Measurements from ENCODE around the gene HS3ST6. TPM values are rescaled to one million over a fixed set of nuclear protein-coding genes. Genes with fewer than 3 reads are reported as not detected.
"Not testable (repeated sequence)": the region's sequence is repeated elsewhere in the genome, so short reads cannot be mapped to it uniquely, and the experiment has no call there.

Gene HS3ST6
- total RNA-seq = 0.38 TPM
- 1.3 TPM for polyA plus RNA-seq
- long read RNA-seq, donor 1 = 0 reads
- long read RNA-seq, donor 2 = 0 reads
- long read RNA-seq, donor 3 = 0 reads
- long read RNA-seq, donor 4 = 0 reads
- long read RNA-seq, donor 5, partial matches to known transcripts = 0 of 2 reads
- long read RNA-seq, donor 5, other reads (novel, unspliced or antisense) = 0 of 2 reads
- long read RNA-seq, donor 6 = 0 reads
- long read RNA-seq, donor 7 = 0 reads
- long read RNA-seq, donor 8 = 0 reads
- long read RNA-seq, donor 9 = 0 reads
- long read RNA-seq, donor 10 = 0 reads

DNA sequence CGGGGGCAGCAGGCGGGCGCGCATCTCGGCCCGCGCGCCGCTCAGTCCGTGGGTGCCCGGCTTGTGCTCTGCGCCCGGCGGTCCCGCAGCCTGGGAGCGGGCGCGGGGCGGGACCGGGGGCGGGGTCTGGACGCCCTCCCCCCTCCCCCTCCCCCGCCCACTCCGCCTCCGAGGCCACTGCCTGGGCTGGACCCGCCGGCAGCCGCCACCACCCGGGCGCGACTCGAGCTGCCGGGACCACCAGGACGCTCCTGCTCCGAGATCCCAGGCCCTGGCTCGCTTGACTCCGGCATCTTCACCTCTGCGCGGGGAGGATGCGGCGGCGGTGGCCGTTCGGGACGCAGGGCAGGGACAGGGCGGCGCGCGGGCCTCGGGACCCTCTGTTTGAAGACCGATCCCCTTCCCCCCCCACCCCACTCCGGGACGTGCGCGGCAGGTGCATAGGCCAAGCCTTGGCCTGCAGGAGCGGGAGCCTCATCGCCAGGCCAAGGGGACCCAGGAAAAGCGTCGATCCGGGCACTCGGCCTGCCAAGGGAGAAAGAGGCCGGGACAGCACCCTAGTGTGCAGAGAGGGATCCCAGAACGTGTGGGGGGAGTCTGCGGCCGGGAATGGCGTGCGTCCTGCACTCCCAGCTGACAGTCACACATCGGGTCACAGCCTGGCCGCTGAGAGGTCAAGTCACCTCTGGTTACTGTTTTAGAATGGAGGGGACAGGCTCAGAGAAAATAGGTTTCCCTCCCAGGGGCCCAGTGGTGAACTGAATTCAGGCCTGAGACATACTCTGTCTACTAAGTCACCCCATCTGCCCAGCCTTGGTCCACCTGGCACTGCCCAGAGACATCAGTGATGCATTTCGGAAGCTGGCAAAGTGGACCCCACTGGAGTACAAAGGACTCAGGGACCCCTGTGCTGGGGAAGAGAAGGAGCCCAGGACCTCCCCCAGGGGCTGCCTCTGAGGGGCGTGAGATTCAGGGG is at the start of gene HS3ST6:
Gene HS3ST6 (minus strand): TSS at position 65 of the 976 bp plus-strand sequence. CDS start 92 bp downstream, outside the sequence.
- DNase-seq (ENCODE audit: low read depth in 6 of 9, low spot score in 9 of 9) = no peak
- Histone ChIP-seq H3K4me1 (ENCODE audit: control insufficient read depth in 2 of 2, insufficient read depth in 2 of 2, low read length in 2 of 2) (peaks cover 0 to 5% of the 10 kb centered on the region in 2 donors), H3K27me3 (ENCODE audit: control insufficient read depth in 2 of 2, insufficient read depth in 1 of 2, low read length in 1 of 2) (peaks cover 74 to 96% of the 10 kb centered on the region in 2 donors), H3K9me3 (ENCODE audit: control insufficient read depth in 2 of 2, insufficient read depth in 1 of 2, low read length in 1 of 2) (peaks cover 0 to 7% of the 10 kb centered on the region in 2 donors), H3K36me3 (ENCODE audit: control insufficient read depth in 2 of 2, insufficient read depth in 2 of 2, low read length in 1 of 2) (no peaks in the 10 kb centered on the region), H3K4me3 (ENCODE audit: low read length in 2 of 2) (no peak within 1 kb of the TSS), H3K27ac (ENCODE audit: low read depth in 1 of 2, low read length in 1 of 2) (no peak within 1 kb of the TSS)
- WGBS = 7% methylated on average over 71 of the region's 71 CpGs

DNA sequence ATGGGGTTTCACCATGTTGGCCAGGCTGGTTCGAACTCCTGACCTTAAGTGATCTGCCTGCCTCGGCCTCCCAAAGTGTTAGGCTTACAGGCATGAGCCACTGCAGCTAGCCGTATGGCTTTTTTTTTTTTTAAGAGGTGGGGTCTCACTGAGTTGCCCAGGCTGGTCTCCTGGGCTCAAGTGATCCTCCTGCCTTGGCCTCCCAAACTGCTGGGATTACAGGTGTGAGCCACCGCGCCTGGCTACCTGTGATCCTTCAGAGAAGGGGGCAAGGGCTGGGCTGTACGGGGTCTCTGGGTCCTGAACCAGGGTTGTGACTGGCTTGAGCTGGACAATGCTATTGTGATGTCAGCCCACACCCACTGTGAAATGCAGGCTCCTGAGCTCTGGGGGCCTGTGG is 48.2 kb upstream of the HS3ST6 start, which contains the start of gene RNF151:
Gene RNF151 (plus strand): TSS at position 397 of the 400 bp plus-strand sequence. CDS start 26 bp downstream, outside the sequence.
- no peaks in the 10 kb centered on the region for H3K27me3 ChIP-seq (ENCODE audit: control insufficient read depth in 2 of 2, insufficient read depth in 1 of 2, low read length in 1 of 2)
- DNase-seq (ENCODE audit: low read depth in 6 of 9, low spot score in 9 of 9) = no peak
- H3K9me3 ChIP-seq (ENCODE audit: control insufficient read depth in 2 of 2, insufficient read depth in 1 of 2, low read length in 1 of 2) = no peaks in the 10 kb centered on the region
- peaks cover 14 to 23% of the 10 kb centered on the region in 2 donors for H3K36me3 ChIP-seq (ENCODE audit: control insufficient read depth in 2 of 2, insufficient read depth in 2 of 2, low read length in 1 of 2)
- WGBS = 98% methylated on average over 6 of the region's 6 CpGs
- H3K27ac ChIP-seq (ENCODE audit: low read depth in 1 of 2, low read length in 1 of 2) = peak within 1 kb of the TSS in 1 of 2 donors; percentile 88
- peak within 1 kb of the TSS; percentile 83 to 95 for H3K4me3 ChIP-seq (ENCODE audit: low read length in 2 of 2)
- H3K4me1 ChIP-seq (ENCODE audit: control insufficient read depth in 2 of 2, insufficient read depth in 2 of 2, low read length in 2 of 2) = peaks cover 8 to 41% of the 10 kb centered on the region in 2 donors

DNA sequence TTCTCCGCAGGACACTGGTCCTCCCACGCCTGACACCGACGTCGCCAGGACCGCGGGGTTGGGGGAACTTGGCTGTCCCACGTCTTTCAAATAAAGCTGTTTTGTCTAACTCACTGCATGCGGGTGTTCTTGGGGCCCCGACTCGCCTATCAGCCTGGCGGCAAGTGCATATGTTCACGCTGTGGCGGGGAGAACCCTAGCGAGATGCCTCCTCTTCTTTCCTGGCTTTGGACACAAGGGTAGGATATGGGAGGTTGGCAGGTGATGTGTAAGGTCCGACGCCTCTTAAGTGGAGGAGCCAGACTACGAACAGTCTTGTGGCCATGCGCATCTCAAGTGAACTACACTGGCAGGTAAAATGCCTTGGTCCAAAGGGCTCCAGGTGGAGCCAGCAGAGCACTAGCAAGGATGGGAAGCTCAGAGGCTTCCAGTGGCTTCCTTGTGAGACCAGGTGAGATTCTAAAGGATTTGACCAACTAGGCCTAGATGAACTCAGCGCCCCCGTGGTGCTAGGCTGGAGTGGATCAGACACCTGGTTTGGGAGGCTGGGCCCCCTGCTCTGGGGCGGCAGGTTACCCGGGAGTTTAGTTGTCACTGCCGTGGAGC is 47.3 kb upstream of the HS3ST6 start:
- 29% methylated on average over 24 of the region's 24 CpGs for WGBS
- peak overlapping the region; percentile 88 to 93 for H3K27ac ChIP-seq (ENCODE audit: low read depth in 1 of 2, low read length in 1 of 2)
- H3K27me3 ChIP-seq (ENCODE audit: control insufficient read depth in 2 of 2, insufficient read depth in 1 of 2, low read length in 1 of 2) = no peaks in the 10 kb centered on the region
- peaks cover 6 to 40% of the 10 kb centered on the region in 2 donors for H3K4me1 ChIP-seq (ENCODE audit: control insufficient read depth in 2 of 2, insufficient read depth in 2 of 2, low read length in 2 of 2)
- H3K9me3 ChIP-seq (ENCODE audit: control insufficient read depth in 2 of 2, insufficient read depth in 1 of 2, low read length in 1 of 2) = no peaks in the 10 kb centered on the region
- H3K4me3 ChIP-seq (ENCODE audit: low read length in 2 of 2) = peak overlapping the region; percentile 83 to 95
- H3K36me3 ChIP-seq (ENCODE audit: control insufficient read depth in 2 of 2, insufficient read depth in 2 of 2, low read length in 1 of 2) = peaks cover 19 to 32% of the 10 kb centered on the region in 2 donors
- peak in 1 of 9 donors; percentile 37 for DNase-seq (ENCODE audit: low read depth in 6 of 9, low spot score in 9 of 9)

DNA sequence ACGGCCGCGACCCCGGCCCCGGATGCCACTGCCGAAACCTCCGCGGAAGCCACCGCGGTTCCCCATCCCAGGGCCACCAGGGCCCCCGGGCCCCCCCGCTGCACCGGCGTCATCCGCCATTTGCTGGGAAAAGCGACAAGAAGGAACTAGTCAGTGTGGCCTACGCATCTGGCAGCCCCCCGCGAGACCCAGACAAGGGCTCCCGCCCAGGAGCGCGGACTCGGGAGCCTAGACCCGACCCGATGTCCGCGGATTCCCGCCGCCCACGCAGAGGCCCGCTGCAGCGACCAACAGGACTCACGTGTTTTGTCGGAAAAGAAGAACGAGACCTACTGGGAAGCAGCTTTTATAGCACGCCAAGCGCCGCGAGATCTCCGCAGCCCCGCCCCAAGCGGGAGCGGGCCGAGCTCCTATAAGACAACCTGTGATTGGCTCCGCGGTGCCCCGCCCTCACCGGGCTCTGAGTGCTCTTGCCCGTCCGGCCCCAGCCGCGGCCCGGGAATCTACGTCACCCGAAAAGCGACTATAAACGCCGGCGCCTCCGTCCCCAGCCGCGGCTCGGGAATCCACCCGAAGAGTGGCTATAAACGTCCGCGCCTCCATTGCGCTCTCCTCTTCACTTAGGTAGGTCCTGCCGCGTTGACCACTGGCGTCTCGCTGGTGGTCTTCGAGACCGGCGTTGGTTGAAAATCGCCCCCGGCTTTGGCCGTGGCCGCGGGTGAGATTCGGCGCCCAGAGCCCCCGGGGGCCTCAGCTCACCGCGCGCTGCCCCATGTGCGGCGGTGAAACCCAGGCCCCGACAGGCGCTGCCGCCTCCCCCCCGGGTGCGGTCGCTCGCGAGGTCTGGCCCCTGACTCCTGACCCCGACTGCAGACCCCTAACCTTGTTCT is 46.5 kb upstream of the HS3ST6 start, which contains the start of gene RPS2:
Gene RPS2 (minus strand): TSS at position 321 of the 890 bp plus-strand sequence. CDS start 201 bp downstream, at position 120.
- Histone ChIP-seq H3K9me3 (ENCODE audit: control insufficient read depth in 2 of 2, insufficient read depth in 1 of 2, low read length in 1 of 2) (no peaks in the 10 kb centered on the region), H3K27ac (ENCODE audit: low read depth in 1 of 2, low read length in 1 of 2) (peak within 1 kb of the TSS; percentile 91 to 95), H3K36me3 (ENCODE audit: control insufficient read depth in 2 of 2, insufficient read depth in 2 of 2, low read length in 1 of 2) (peaks cover 19 to 34% of the 10 kb centered on the region in 2 donors), H3K27me3 (ENCODE audit: control insufficient read depth in 2 of 2, insufficient read depth in 1 of 2, low read length in 1 of 2) (no peaks in the 10 kb centered on the region), H3K4me3 (ENCODE audit: low read length in 2 of 2) (peak within 1 kb of the TSS; percentile 83 to 95), H3K4me1 (ENCODE audit: control insufficient read depth in 2 of 2, insufficient read depth in 2 of 2, low read length in 2 of 2) (peaks cover 10 to 43% of the 10 kb centered on the region in 2 donors)
- WGBS = under 1% methylated on average over 97 of the region's 97 CpGs
- DNase-seq (ENCODE audit: low read depth in 6 of 9, low spot score in 9 of 9) = peak; percentile 93 to 99 (median 95)

DNA sequence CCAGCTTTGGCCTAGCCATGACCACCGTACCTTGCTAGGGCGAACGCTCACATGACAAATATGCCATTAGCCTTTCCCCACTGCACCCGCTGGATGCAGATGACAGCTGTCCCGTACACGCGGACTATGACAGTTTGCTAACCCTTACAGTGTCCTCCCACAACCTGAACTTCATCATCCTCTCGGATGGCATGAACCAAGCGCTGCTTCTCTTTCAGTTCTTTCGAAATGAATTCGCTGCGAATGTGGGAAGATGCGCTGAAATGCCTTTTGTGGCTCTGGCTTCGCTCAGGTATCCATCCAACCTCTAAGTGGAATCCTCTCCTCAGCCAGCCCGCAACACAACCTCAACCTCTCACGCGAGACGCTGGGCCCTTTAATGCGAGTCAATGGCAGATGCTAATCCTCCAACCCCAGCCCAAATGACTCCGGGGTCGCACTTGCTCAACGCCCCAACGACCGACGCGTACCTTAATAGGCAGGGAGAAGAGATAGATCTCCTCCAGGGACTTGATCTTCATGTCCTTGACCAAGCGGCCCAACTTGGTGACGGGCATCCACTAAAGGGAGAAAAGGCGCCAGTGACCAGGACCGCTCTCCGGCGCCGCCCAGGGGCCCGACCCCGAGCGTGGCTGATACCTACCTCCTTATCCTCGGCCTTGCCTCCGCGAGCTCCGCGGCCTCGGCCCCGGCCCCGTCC is 45.7 kb upstream of the HS3ST6 start:
- DNase-seq (ENCODE audit: low read depth in 6 of 9, low spot score in 9 of 9) = peak in 2 of 9 donors; percentile 28 to 52
- 13% methylated on average over 44 of the region's 44 CpGs for WGBS
- H3K27me3 ChIP-seq (ENCODE audit: control insufficient read depth in 2 of 2, insufficient read depth in 1 of 2, low read length in 1 of 2) = peaks cover 0 to 2% of the 10 kb centered on the region in 2 donors
- peaks cover 12 to 45% of the 10 kb centered on the region in 2 donors for H3K4me1 ChIP-seq (ENCODE audit: control insufficient read depth in 2 of 2, insufficient read depth in 2 of 2, low read length in 2 of 2)
- H3K4me3 ChIP-seq (ENCODE audit: low read length in 2 of 2) = peak overlapping the region; percentile 83 to 95
- no peaks in the 10 kb centered on the region for H3K9me3 ChIP-seq (ENCODE audit: control insufficient read depth in 2 of 2, insufficient read depth in 1 of 2, low read length in 1 of 2)
- H3K27ac ChIP-seq (ENCODE audit: low read depth in 1 of 2, low read length in 1 of 2) = peak overlapping the region; percentile 91 to 95
- H3K36me3 ChIP-seq (ENCODE audit: control insufficient read depth in 2 of 2, insufficient read depth in 2 of 2, low read length in 1 of 2) = peaks cover 19 to 34% of the 10 kb centered on the region in 2 donors

DNA sequence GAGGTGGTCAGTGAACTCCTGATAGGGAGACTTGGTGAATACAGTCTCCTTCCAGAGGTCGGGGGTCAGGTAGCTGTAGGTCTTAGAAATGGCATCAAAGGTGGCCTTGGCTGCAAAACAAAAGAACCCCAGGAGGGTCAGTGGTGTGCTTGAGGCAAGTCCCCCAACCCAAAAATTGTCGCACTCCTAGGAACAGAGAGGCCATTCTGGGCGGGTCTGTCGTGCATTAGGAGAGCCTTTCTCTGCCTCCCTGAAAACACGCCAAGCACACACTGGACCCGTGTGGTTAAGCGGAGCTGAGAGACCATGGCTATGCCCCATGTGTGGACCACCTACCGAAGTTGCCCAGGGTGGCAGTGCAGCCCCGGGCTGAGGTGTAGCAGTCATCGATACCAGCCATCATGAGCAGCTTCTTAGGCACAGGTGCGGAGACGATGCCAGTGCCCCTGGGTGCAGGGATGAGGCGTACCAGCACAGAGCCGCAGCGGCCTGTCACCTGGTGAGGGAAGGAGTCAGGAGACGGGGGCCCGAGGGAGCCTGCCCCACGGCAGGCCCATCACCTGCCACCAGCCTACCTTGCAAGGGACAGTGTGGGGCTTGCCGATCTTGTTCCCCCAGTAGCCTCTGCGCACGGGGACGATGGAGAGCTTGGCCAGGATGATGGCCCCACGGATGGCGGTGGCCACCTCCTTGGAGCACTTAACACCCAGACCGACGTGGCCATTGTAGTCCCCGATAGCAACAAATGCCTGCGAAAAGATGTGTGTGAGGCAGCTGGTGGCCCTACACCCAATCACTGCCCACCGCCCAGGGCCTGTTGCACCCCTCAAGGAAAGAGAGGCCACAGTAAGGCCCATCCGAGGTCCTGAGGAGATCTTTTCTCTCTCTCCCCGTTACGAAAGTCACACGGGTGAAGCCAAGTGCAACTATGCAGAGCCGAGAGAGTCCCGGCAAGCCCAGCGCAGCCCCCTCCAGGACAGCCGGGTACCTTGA is 44.2 kb upstream of the HS3ST6 start:
- Histone ChIP-seq H3K4me1 (ENCODE audit: control insufficient read depth in 2 of 2, insufficient read depth in 2 of 2, low read length in 2 of 2) (peaks cover 13 to 48% of the 10 kb centered on the region in 2 donors), H3K36me3 (ENCODE audit: control insufficient read depth in 2 of 2, insufficient read depth in 2 of 2, low read length in 1 of 2) (peaks cover 19 to 34% of the 10 kb centered on the region in 2 donors), H3K27me3 (ENCODE audit: control insufficient read depth in 2 of 2, insufficient read depth in 1 of 2, low read length in 1 of 2) (peaks cover 2 to 10% of the 10 kb centered on the region in 2 donors)
- 95% methylated on average over 37 of the region's 37 CpGs for WGBS
- not testable (repeated sequence) for H3K27ac ChIP-seq (ENCODE audit: low read depth in 1 of 2, low read length in 1 of 2); DNase-seq (ENCODE audit: low read depth in 6 of 9, low spot score in 9 of 9); H3K9me3 ChIP-seq (ENCODE audit: control insufficient read depth in 2 of 2, insufficient read depth in 1 of 2, low read length in 1 of 2); H3K4me3 ChIP-seq (ENCODE audit: low read length in 2 of 2)

DNA sequence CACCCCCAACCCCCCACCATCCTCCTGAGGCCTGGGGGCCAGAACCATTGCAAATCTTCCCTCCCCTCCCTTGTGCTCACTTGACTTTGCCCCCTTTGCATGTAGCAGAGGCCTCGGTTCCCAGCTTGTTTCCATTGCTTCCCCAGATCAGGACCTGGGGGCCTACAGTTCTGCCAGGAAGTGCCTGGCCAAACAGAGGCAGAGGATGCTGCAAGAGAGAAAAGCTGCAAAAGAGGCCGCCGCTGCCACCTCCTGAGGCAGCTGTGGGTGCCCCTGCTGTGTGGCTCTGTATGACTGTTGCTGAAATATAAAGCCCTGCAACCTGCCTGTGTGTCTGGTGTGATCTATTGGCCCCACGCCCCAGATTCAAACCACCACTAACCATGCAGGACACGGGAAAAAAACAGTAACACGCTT is 43.4 kb upstream of the HS3ST6 start:
- peaks cover 19 to 34% of the 10 kb centered on the region in 2 donors for H3K36me3 ChIP-seq (ENCODE audit: control insufficient read depth in 2 of 2, insufficient read depth in 2 of 2, low read length in 1 of 2)
- H3K27ac ChIP-seq (ENCODE audit: low read depth in 1 of 2, low read length in 1 of 2) = no peak overlapping the region
- no peak for DNase-seq (ENCODE audit: low read depth in 6 of 9, low spot score in 9 of 9)
- no peak overlapping the region for H3K4me3 ChIP-seq (ENCODE audit: low read length in 2 of 2)
- 88% methylated on average over 6 of the region's 6 CpGs for WGBS
- H3K9me3 ChIP-seq (ENCODE audit: control insufficient read depth in 2 of 2, insufficient read depth in 1 of 2, low read length in 1 of 2) = peaks cover 0 to 1% of the 10 kb centered on the region in 2 donors
- H3K4me1 ChIP-seq (ENCODE audit: control insufficient read depth in 2 of 2, insufficient read depth in 2 of 2, low read length in 2 of 2) = peaks cover 13 to 48% of the 10 kb centered on the region in 2 donors
- H3K27me3 ChIP-seq (ENCODE audit: control insufficient read depth in 2 of 2, insufficient read depth in 1 of 2, low read length in 1 of 2) = peaks cover 2 to 13% of the 10 kb centered on the region in 2 donors

Measured in thymus (tissue), 14 donors.